ENCODE data around the gene CTIF. TPM values are rescaled to one million over a fixed set of nuclear protein-coding genes. Genes with fewer than 3 reads are reported as not detected.

The CTIF gene
- polyA plus RNA-seq, 3 donors = 0.38 to 8.7 (median 1.2) TPM

DNA sequence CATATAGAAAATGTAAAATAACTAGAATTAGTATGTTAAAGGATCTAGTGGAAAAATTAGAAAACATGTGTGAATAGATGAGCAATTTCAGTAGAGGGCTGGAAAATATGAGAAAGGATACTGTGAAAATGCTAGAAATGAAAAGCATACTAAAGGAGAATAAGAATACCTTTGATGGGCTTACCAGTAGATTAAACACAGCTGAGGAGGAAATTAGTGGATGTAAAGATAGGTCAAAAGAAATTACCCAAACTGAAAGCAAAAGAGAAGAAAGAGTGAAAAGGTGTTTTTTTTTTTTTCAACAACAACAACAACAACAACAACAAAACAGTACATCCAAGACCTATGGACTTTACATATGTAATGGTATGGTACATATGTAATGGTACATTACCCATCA lies 41.0 kb upstream of the CTIF start:
- no peaks in the 10 kb centered on the region for H3K27me3 Mint-ChIP-seq (ENCODE audit: low read depth in 3 of 3)
- H3K4me1 Mint-ChIP-seq = peaks cover 11% of the 10 kb centered on the region

DNA sequence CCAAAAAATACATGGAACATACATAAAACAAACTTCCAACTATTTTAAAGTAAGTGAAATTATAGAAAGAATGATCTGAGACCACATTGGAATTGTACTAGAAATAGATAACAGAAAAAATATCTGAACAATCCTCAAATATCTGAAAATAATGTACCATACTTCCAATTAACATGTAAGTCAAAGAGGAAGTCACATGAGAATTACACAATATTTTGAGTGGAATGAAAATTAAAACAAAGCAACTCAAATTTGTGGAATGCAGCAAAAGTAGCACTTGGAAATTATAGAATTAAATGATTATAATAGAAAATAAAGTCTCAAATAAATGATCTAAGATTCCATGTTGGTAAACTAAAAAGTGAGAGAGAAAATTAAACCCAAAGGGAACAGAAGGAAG lies 38.3 kb upstream of the CTIF start:
- Histone ChIP-seq H3K9me3 (replicated peaks in 1 of 2; ENCODE audit: control insufficient read depth in 1 of 2, insufficient read depth in 1 of 2, low read length in 2 of 2) (peaks cover 0 to 3% of the 10 kb centered on the region in 2 donors), H3K79me2 (ENCODE audit: insufficient read depth, low read length) (no peaks in the 10 kb centered on the region), H3K27ac (ENCODE audit: low read depth in 1 of 2, low read length in 2 of 2) (no peak overlapping the region), H3K4me2 (replicated peaks; ENCODE audit: extremely low read depth, low read length, poor library complexity, severe bottlenecking) (no peak overlapping the region), H3K4me1 (ENCODE audit: control insufficient read depth in 1 of 2, insufficient read depth in 2 of 2, low read length in 2 of 2) (no peaks in the 10 kb centered on the region), H3K4me3 (replicated peaks in 1 of 3; ENCODE audit: low read depth in 2 of 3, low read length in 3 of 3) (no peak overlapping the region), H3K36me3 (replicated peaks in 1 of 2; ENCODE audit: control insufficient read depth in 1 of 2, insufficient read depth in 2 of 2, low read length in 2 of 2) (no peaks in the 10 kb centered on the region), H3K27me3 (ENCODE audit: control insufficient read depth in 2 of 2, insufficient read depth in 2 of 2, low read length in 2 of 2) (no peaks in the 10 kb centered on the region), H2AFZ (ENCODE audit: insufficient read depth, low read depth, low read length, poor library complexity, severe bottlenecking) (no peak overlapping the region), H3K9ac (ENCODE audit: insufficient read depth, low read length, poor library complexity, severe bottlenecking) (no peak overlapping the region), H4K20me1 (ENCODE audit: insufficient read depth, low read length) (no peaks in the 10 kb centered on the region)
- H3K9me3 Mint-ChIP-seq = peaks cover 0 to 15% (median 5%) of the 10 kb centered on the region in 7 donors
- no peak overlapping the region for H3K27ac Mint-ChIP-seq
- intact Hi-C loops (cut with micrococcal nuclease) = no loop called here
- no peaks in the 10 kb centered on the region for H3K27me3 Mint-ChIP-seq (ENCODE audit: low read depth in 3 of 3)
- no peak overlapping the region for H3K4me3 Mint-ChIP-seq
- TF ChIP-seq, protein P1, sequence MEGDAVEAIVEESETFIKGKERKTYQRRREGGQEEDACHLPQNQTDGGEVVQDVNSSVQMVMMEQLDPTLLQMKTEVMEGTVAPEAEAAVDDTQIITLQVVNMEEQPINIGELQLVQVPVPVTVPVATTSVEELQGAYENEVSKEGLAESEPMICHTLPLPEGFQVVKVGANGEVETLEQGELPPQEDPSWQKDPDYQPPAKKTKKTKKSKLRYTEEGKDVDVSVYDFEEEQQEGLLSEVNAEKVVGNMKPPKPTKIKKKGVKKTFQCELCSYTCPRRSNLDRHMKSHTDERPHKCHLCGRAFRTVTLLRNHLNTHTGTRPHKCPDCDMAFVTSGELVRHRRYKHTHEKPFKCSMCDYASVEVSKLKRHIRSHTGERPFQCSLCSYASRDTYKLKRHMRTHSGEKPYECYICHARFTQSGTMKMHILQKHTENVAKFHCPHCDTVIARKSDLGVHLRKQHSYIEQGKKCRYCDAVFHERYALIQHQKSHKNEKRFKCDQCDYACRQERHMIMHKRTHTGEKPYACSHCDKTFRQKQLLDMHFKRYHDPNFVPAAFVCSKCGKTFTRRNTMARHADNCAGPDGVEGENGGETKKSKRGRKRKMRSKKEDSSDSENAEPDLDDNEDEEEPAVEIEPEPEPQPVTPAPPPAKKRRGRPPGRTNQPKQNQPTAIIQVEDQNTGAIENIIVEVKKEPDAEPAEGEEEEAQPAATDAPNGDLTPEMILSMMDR (IDR thresholded peaks at IDR 0.05) = no peak
- H3K36me3 Mint-ChIP-seq = no peaks in the 10 kb centered on the region
- no peaks in the 10 kb centered on the region for H3K4me1 Mint-ChIP-seq
- peak in 1 of 3 donors; percentile 2 for DNase-seq

More for the DNA sequence above, 41.0 kb upstream of the CTIF start:
- H3K9me3 Mint-ChIP-seq = peaks cover 0 to 10% (median 3%) of the 10 kb centered on the region in 7 donors
- Histone ChIP-seq H3K36me3 (replicated peaks in 1 of 2; ENCODE audit: control insufficient read depth in 1 of 2, insufficient read depth in 2 of 2, low read length in 2 of 2) (no peaks in the 10 kb centered on the region), H3K27ac (ENCODE audit: low read depth in 1 of 2, low read length in 2 of 2) (no peak overlapping the region), H3K79me2 (ENCODE audit: insufficient read depth, low read length) (no peaks in the 10 kb centered on the region), H3K4me2 (replicated peaks; ENCODE audit: extremely low read depth, low read length, poor library complexity, severe bottlenecking) (no peak overlapping the region), H3K27me3 (ENCODE audit: control insufficient read depth in 2 of 2, insufficient read depth in 2 of 2, low read length in 2 of 2) (no peaks in the 10 kb centered on the region), H3K4me1 (ENCODE audit: control insufficient read depth in 1 of 2, insufficient read depth in 2 of 2, low read length in 2 of 2) (peaks cover 5 to 6% of the 10 kb centered on the region in 2 donors), H4K20me1 (ENCODE audit: insufficient read depth, low read length) (no peaks in the 10 kb centered on the region), H2AFZ (ENCODE audit: insufficient read depth, low read depth, low read length, poor library complexity, severe bottlenecking) (no peak overlapping the region), H3K9me3 (replicated peaks in 1 of 2; ENCODE audit: control insufficient read depth in 1 of 2, insufficient read depth in 1 of 2, low read length in 2 of 2) (no peaks in the 10 kb centered on the region), H3K9ac (ENCODE audit: insufficient read depth, low read length, poor library complexity, severe bottlenecking) (no peak overlapping the region), H3K4me3 (replicated peaks in 1 of 3; ENCODE audit: low read depth in 2 of 3, low read length in 3 of 3) (no peak overlapping the region)
- no peak for DNase-seq
- TF ChIP-seq, protein P1 (IDR thresholded peaks at IDR 0.05) = no peak
- H3K27ac Mint-ChIP-seq = no peak overlapping the region
- no peaks in the 10 kb centered on the region for H3K36me3 Mint-ChIP-seq
- H3K4me3 Mint-ChIP-seq = no peak overlapping the region
- intact Hi-C loops (cut with micrococcal nuclease) = no loop called here
